Measurements from ENCODE around the gene MOBP.

The MOBP gene

GRCh38 chr3:39541442-39541841 is 74.0 kb downstream of the MOBP start:
- no peak for DNase-seq (ENCODE audit: low read depth in 2 of 2)

GRCh38 chr3:39541917-39542329 is 74.4 kb downstream of the MOBP start:
- no peak for DNase-seq (ENCODE audit: low read depth in 2 of 2)

GRCh38 chr3:39542588-39542988 is 75.1 kb downstream of the MOBP start:
- no peak for DNase-seq (ENCODE audit: low read depth in 2 of 2)

GRCh38 chr3:39548282-39548681 is 80.8 kb downstream of the MOBP start:
- no peak for DNase-seq (ENCODE audit: low read depth in 2 of 2)

GRCh38 chr3:39550354-39551051 is 83.0 kb downstream of the MOBP start:
- DNase-seq (ENCODE audit: low read depth in 2 of 2): no peak

Measured in stimulated activated CD8-positive, alpha-beta memory T cell treated with anti-CD3 and anti-CD28 coated beads, Interleukin-15, amount 100 ng/mL, for 4 hours (primary cell).